ENCODE measurements around the gene CLEC4M.
A peak's percentile ranks its signal among the peaks of the same experiment; 100 is the strongest.

The CLEC4M gene

DNA sequence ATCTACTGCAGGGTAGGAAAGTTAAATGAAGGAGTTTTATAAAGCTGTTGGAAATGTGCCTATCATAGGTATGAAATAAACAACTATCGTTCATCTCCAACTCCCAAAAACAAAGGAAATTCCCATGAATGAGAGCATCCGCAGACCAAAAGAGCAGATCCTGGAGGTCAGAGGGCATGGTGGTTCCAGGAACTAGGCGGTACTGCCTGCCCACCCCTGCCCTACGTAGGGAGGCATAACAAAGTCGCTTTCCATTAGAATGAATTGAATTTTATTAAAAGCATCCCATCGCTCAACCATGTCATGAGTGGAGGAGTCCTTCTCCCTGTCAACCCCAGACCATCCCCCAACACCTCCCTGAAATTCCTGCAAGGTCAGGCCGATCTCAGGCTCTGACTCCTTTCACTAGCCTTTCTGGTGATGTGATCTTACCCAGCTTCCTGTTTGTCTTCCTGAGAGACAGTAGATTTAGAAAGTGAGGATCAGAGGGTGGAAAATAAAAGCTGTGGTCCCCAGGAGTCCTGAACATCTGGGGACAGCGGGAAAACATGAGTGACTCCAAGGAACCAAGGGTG lies at the start of gene CLEC4M:
CLEC4M (plus strand) TSS at position 525 of the 575 bp plus-strand sequence; CDS start at position 549, 24 bp downstream.
- no peak for DNase-seq

DNA sequence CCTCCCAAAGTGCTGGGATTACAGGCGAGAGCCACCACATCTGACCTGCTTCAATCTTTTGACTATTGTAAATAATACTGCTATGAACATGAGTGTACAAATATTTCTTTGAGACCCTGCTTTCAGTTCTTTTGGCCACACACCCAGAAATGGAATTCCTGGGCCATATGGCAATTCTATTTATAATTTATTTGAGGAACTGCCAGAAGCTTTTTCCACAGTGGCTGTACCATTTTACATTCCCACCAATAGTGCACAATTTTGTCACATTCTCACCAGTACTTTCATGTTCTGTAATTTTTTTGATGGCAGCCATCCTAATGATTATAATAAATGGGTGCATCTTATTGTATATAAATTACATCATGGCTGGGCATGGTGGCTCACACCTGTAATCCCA lies 47.4 kb upstream of the CLEC4M start:
- DNase-seq, result no peak

GRCh38 chr19:7716762-7717161 lies 46.3 kb upstream of the CLEC4M start:
- DNase-seq, result no peak

GRCh38 chr19:7718668-7719067 lies 44.4 kb upstream of the CLEC4M start:
- no peak for DNase-seq

DNA sequence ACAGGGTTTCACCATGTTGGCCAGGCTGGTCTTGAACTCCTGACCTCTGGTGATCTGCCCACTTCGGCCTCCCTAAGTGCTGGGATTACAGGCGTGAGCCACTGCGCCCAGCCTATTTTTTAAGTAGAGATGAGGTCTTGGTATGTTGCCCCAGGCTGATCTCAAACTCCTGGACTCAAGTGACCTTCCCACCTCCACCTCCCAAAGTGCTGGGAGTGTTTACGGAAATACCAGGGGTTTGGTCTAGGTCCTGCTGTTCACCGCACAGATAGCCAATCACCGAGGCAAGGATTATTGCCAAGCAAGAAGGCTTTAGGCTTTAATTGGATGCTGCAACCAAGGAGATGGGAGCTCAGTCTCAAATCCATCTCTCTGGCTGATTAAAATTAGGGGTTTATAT lies 42.7 kb upstream of the CLEC4M start:
- no peak for DNase-seq

DNA sequence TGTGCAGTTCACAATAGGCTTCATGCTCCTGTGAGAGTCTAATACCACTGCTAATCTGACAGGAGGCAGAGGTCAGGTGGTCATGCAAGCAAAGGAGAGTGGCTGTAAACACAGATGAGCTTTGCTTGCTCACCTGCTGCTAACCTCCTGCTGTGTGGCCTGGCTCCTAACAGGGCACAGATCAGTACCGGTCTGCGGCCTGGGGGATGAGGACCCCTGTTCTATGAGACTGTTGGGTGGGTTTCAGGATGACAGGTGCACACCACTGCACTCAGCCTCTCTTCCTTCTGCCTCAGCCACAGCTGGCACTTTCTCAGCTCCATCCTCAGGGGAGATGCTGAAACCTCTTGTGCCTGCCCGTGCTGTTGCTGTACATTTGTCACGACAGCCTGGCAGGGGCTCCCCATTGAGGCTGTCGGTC lies 40.8 kb upstream of the CLEC4M start:
- DNase-seq, result no peak

GRCh38 chr19:7725791-7726190 lies 37.3 kb upstream of the CLEC4M start:
- DNase-seq, result no peak

DNA sequence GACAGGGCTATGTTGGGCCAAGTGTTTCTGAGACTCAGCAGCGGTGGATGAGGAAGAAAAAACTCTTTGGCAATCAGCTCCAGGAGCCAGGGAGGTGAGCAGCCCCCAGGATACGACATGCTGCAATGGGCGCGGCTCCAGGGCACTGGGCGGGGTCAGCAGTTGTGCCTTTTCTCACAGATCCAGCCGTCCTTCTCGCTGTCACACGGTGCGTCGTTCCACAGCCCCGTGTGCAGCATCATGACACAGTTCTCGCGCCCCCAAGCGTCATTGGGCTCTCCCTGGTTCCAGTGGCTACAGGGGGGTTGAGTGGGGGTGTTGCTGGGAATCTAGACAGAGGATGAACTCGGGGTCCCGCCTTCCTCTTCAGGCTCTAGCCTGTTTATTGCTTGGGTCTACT lies 33.8 kb upstream of the CLEC4M start:
- DNase-seq, result no peak

DNA sequence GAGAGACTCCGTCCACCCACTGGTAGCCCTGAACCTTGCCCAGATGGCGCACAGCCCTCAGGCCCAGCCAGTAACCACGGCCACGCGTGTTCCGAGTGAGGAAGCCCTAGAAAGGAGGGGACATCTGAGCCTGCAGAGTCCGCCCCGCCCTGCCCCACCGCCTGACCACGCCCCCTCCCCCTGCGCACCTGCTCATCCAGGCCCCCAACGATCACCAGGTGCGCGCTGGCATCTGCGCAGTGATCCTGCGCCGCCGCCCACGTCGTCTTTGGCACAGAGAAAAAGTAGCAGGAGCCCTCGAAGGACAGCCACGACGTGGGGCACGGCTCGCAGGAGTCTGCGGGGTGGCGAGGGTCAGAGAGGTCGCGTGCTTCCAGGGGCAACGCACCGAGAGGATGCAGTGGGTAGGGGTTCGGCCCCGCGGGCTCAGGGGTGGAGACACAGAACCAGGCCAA lies 33.2 kb upstream of the CLEC4M start:
- no peak for DNase-seq

- DNase-seq, result no peak
Observed at GRCh38 chr19:7730286-7731217, 32.5 kb upstream of the CLEC4M start.

- DNase-seq, result no peak
Observed at GRCh38 chr19:7731218-7731595, 31.8 kb upstream of the CLEC4M start.

DNA sequence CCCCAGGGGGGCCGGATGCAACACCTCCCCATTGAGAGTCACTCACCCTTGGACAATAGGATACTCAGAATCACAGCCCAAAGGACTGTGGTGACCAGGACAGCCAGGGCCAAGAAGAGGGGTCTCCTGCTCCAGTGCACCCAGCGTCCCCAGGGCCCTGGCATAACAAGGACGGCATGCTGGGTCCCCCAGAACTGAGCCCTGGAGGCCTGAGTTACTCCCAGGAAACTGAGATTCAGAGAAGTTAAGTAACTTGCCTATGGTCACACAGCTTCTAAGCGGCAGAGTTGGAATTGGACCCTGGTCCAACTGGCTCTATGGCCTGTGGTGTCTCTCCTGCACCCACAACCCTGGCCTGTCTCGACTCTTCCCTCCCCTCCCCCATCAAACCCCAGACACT lies 31.4 kb upstream of the CLEC4M start:
- no peak for DNase-seq

GRCh38 chr19:7732045-7732444 lies 31.0 kb upstream of the CLEC4M start, which contains the start of gene CLEC4G:
Gene CLEC4G, minus strand, starts transcription at chr19:7732110. Its CDS starts 8 bp downstream, at chr19:7732102.
- no peak for DNase-seq

GRCh38 chr19:7733376-7733775 lies 29.7 kb upstream of the CLEC4M start:
- DNase-seq, result no peak

- no peak for DNase-seq
Observed at GRCh38 chr19:7734220-7735203, 28.5 kb upstream of the CLEC4M start.

DNA sequence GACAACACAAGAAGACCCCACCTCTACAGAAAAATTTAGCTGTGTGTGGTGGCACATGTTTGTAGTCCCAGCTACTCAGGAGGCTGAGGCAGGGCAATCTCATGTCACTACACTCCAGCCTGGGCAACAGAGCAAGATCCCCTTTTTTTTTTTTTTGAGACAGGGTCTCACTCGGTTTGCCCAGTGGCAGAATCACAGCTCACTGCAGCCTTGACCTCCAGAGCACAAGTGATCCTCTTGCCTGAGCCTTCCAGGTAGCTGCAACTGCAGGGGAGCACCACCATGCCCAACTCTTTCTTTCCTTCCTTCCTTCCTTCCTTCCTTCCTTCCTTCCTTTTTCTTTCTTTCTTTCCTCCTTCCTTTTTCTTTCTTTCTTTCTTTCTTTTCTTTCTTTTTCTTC lies 26.9 kb upstream of the CLEC4M start:
- DNase-seq, result no peak

DNA sequence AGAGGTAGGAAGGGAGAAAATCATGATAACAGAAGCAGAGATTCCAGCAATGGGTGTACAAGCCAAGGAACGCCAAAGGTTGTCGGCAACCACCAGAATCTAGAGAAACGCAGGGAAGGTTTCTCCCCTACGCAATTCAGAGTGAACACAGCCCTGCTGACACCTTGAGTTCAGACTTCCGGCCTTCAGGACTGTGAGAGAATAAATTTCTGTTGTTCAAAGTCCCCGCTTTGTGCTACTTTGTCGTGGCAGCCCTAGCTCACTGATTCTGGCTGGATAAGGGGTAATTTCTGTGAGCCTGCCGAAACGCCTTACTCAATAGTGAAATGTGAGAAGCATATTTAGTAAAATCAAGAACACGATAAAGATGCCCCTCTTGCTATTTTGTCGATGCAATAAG lies 25.8 kb upstream of the CLEC4M start:
- DNase-seq, result no peak

- DNase-seq, result peak; percentile 52 to 67
Observed at GRCh38 chr19:7738023-7738422, 25.0 kb upstream of the CLEC4M start.

DNA sequence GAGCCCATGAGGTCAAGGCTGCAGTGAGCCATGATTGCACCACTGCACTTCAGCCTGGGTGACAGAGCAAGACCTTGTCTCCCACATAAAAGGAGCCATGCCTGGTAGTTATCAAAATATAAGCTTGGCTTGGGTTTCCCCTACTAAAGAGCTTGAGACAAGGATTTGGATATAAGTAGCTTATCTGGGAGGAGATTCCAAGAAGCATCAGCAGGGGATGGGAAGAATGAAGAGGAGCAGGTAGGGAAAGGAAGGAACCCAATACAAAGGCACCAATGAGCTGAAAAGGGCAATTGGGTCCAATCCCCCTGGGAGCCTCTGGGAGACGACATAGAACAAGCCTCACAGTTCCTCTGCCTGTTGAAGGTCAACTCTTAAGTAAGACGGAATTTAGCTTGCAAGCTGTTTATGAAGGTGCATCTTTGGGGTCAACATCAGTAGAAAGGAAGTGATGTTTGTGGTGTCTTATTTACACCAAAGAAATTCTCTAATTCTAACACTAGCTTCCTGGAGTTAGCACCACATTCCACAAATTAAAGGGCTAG lies 23.8 kb upstream of the CLEC4M start:
- DNase-seq, result no peak

- no peak for DNase-seq
Observed at GRCh38 chr19:7739801-7740681, 23.0 kb upstream of the CLEC4M start.

GRCh38 chr19:7740682-7741054 lies 22.4 kb upstream of the CLEC4M start:
- DNase-seq, result no peak

DNA sequence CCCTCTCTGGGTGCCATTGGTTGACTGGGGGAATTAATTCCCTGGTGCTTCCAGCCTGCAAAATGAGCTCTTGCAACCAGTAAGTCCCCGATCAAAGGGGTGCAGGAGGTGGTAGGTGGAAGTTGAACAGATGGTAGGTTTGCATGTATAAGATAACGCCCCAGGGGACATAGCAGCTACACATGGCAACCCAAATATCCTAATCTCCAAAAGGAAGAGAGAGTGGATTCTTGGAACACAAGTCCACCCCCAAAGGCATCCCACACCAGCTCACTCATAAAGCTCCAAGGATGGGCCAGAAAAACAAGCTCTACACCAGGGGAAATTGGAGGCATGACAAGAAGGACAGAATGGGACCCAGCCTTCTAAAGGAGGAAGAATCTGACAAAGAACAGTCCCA lies 20.5 kb upstream of the CLEC4M start:
- no peak for DNase-seq

All from activated CD4-positive, alpha-beta T cell treated with anti-CD3 and anti-CD28 coated beads, Interleukin-2, amount 50 U/mL, for 48 hours (primary cell).